Measurements from ENCODE around the gene NHLH1.

NHLH1 gene

DNA sequence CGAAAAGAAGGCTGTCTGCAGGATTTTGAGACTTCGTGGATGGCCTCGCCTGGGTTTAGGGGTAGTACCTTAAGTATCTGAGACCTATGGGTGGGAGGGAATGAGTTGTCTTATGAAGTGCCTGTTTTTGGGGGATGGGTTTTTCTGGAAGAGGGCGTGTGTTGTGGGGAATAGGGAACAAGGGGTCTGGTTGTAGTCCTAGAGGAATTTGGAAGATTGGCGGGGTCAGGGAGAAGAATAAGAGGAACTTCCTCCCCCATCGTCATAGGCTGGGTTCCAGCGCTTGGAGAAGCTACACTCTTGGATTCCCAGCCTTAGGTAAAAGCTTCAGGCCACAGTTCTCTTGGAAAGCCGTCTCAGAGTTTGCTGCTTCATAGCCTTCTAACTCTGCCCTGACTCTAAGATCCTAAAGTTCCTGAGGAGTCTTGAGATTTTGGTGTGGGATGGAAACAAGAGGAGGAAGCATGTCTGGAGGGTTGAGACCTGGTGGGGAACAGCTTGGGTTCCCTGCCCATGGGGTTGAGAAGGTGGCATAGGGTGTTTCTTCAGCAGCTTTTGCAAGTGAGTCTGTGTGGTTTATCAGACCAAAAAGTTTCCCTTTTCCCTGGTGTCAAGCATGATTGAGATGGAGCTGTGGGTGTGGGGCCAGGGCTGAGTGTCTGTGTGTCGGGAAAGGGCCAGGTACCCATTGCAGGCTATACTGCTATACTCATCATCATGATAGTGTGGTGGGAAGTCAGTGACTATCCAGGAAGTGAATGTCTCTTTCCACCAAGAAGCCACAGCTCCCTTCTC, 35.3 kb downstream of the NHLH1 start:
- Histone ChIP-seq H3K27me3 (ENCODE audit: insufficient read depth, poor library complexity, severe bottlenecking) (peaks cover 20% of the 10 kb centered on the region), H3K4me3 (replicated peaks; ENCODE audit: insufficient read depth, low read length) (no peak overlapping the region), H3K27ac (replicated peaks) (no peak overlapping the region)
- TF ChIP-seq GABPA (IDR thresholded peaks at IDR 0.05; ENCODE audit: low read depth) (no peak), SPI1 (IDR thresholded peaks at IDR 0.05; ENCODE audit: borderline replicate concordance, low read depth) (no peak), POLR2AphosphoS5 (IDR thresholded peaks at IDR 0.05; ENCODE audit: low read depth) (no peak)
- TF ChIP-seq, protein P1, sequence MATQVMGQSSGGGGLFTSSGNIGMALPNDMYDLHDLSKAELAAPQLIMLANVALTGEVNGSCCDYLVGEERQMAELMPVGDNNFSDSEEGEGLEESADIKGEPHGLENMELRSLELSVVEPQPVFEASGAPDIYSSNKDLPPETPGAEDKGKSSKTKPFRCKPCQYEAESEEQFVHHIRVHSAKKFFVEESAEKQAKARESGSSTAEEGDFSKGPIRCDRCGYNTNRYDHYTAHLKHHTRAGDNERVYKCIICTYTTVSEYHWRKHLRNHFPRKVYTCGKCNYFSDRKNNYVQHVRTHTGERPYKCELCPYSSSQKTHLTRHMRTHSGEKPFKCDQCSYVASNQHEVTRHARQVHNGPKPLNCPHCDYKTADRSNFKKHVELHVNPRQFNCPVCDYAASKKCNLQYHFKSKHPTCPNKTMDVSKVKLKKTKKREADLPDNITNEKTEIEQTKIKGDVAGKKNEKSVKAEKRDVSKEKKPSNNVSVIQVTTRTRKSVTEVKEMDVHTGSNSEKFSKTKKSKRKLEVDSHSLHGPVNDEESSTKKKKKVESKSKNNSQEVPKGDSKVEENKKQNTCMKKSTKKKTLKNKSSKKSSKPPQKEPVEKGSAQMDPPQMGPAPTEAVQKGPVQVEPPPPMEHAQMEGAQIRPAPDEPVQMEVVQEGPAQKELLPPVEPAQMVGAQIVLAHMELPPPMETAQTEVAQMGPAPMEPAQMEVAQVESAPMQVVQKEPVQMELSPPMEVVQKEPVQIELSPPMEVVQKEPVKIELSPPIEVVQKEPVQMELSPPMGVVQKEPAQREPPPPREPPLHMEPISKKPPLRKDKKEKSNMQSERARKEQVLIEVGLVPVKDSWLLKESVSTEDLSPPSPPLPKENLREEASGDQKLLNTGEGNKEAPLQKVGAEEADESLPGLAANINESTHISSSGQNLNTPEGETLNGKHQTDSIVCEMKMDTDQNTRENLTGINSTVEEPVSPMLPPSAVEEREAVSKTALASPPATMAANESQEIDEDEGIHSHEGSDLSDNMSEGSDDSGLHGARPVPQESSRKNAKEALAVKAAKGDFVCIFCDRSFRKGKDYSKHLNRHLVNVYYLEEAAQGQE (IDR thresholded peaks at IDR 0.05; ENCODE audit: insufficient replicate concordance, low read depth), result no peak
- TF ChIP-seq, protein P2, sequence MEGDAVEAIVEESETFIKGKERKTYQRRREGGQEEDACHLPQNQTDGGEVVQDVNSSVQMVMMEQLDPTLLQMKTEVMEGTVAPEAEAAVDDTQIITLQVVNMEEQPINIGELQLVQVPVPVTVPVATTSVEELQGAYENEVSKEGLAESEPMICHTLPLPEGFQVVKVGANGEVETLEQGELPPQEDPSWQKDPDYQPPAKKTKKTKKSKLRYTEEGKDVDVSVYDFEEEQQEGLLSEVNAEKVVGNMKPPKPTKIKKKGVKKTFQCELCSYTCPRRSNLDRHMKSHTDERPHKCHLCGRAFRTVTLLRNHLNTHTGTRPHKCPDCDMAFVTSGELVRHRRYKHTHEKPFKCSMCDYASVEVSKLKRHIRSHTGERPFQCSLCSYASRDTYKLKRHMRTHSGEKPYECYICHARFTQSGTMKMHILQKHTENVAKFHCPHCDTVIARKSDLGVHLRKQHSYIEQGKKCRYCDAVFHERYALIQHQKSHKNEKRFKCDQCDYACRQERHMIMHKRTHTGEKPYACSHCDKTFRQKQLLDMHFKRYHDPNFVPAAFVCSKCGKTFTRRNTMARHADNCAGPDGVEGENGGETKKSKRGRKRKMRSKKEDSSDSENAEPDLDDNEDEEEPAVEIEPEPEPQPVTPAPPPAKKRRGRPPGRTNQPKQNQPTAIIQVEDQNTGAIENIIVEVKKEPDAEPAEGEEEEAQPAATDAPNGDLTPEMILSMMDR (IDR thresholded peaks at IDR 0.05; ENCODE audit: insufficient read depth, low read length), result no peak
- DNase-seq (ENCODE audit: low read depth in 1 of 2, low spot score in 1 of 2), result no peak

DNA sequence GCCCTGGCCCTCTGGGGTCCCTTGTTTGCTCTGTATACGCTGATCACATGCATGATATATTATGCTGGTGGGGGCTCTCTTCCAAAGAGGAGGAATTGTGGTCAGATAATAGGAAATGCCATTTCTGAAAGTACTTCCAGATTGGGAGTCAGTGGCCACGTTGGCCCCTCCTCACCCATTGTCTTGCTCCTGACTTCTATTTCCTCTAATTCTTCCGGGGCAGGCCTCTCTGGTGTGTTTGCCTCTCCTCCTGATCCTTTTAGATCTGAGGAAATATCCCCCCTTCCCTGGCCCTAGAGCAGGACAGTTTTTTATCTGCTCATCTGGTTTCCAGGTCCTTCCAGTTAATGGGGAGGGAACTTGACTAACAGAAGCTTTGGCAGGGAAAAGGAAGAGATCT, 36.4 kb downstream of the NHLH1 start:
- H3K27me3 ChIP-seq (ENCODE audit: insufficient read depth, poor library complexity, severe bottlenecking), result peaks cover 20% of the 10 kb centered on the region
- no peak for DNase-seq (ENCODE audit: low read depth in 1 of 2, low spot score in 1 of 2)
- no peak overlapping the region for H3K27ac ChIP-seq (replicated peaks)
- no peak overlapping the region for H3K4me3 ChIP-seq (replicated peaks; ENCODE audit: insufficient read depth, low read length)
- TF ChIP-seq, protein P2 (IDR thresholded peaks at IDR 0.05; ENCODE audit: insufficient read depth, low read length), result no peak
- TF ChIP-seq, protein P1 (IDR thresholded peaks at IDR 0.05; ENCODE audit: insufficient replicate concordance, low read depth), result no peak
- no peak for TF ChIP-seq POLR2AphosphoS5 (IDR thresholded peaks at IDR 0.05; ENCODE audit: low read depth)
- TF ChIP-seq SPI1 (IDR thresholded peaks at IDR 0.05; ENCODE audit: borderline replicate concordance, low read depth), result no peak
- no peak for TF ChIP-seq GABPA (IDR thresholded peaks at IDR 0.05; ENCODE audit: low read depth)

DNA sequence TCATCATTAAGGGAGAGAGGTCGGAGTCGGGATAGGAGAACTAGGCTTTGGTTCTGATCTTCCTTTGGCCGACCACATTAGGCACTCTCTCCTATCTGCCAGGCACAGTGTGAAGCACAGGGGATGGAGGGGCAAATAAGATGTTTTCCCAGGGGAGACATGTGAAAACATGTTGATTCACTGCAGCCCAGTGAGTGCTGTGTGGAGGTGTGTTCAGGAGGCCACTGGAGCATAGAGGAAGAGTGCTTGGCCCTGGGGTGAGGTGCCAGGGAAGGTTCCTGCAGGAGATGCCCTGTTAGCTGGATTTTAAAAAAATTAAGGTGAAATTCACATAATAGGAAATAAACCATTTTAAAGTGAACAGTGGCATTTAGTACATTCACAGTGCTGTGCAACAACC, 37.2 kb downstream of the NHLH1 start:
- no peak for DNase-seq (ENCODE audit: low read depth in 1 of 2, low spot score in 1 of 2)
- TF ChIP-seq, protein P1 (IDR thresholded peaks at IDR 0.05; ENCODE audit: insufficient replicate concordance, low read depth), result no peak
- TF ChIP-seq, protein P2 (IDR thresholded peaks at IDR 0.05; ENCODE audit: insufficient read depth, low read length), result no peak
- TF ChIP-seq POLR2AphosphoS5 (IDR thresholded peaks at IDR 0.05; ENCODE audit: low read depth) (no peak), SPI1 (IDR thresholded peaks at IDR 0.05; ENCODE audit: borderline replicate concordance, low read depth) (no peak), GABPA (IDR thresholded peaks at IDR 0.05; ENCODE audit: low read depth) (no peak)
- no peak overlapping the region for H3K4me3 ChIP-seq (replicated peaks; ENCODE audit: insufficient read depth, low read length)
- H3K27me3 ChIP-seq (ENCODE audit: insufficient read depth, poor library complexity, severe bottlenecking), result peaks cover 20% of the 10 kb centered on the region
- no peak overlapping the region for H3K27ac ChIP-seq (replicated peaks)

All from HL-60 (cell line).